GM12892 (cell line): Measurements from ENCODE around the gene ARPC5.

Experiments used
- DNase-seq: peaks from one replicate; pipeline ENCODE4 v3.0.0; 2011; ENCODE audit not compliant: insufficient read length
- FAIRE-seq: peaks from 2 replicates; lab custom pipeline; 2011; peaks lifted over from hg19 to GRCh38; lab: Jason Lieb, UNC
- POLR2A ChIP-seq: IDR thresholded peaks from 2 replicates; pipeline ENCODE4 v1.6.1; 2011; ENCODE audit warnings: low read depth, low read length, control low read depth
- POLR2AphosphoS5 ChIP-seq: IDR thresholded peaks from 2 replicates; pipeline ENCODE4 v1.6.1; 2011; ENCODE audit warnings: low read depth, low read length, control low read depth
- TAF1 ChIP-seq: IDR thresholded peaks from 2 replicates; pipeline ENCODE4 v1.6.1; 2011; ENCODE audit warnings: low read depth, mild to moderate bottlenecking, control low read depth, low read length, borderline replicate concordance

Gene ARPC5

DNA sequence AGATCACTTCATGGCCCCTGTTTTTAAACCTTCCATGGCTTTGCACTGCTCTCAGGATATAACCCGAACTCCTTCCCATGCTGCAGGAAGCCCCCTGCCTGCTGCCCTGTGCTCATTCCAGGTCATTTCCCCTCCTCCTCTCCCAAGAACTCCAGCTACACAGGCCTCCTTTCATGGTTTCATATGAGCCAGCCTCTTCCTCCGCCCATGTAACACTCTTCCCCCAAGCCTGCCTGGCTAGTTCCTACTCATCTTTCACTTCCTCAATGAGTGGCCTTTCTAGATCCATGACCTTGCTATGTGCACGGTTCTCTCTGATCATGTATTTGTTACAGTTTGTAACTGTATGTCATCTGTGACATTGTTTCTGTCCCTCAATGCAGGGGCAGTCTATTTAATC lies 42.2 kb downstream of the ARPC5 start:
- TF ChIP-seq TAF1 (no peak), POLR2A (no peak), POLR2AphosphoS5 (no peak)
- FAIRE-seq (peak; percentile 97), DNase-seq (no peak)

DNA sequence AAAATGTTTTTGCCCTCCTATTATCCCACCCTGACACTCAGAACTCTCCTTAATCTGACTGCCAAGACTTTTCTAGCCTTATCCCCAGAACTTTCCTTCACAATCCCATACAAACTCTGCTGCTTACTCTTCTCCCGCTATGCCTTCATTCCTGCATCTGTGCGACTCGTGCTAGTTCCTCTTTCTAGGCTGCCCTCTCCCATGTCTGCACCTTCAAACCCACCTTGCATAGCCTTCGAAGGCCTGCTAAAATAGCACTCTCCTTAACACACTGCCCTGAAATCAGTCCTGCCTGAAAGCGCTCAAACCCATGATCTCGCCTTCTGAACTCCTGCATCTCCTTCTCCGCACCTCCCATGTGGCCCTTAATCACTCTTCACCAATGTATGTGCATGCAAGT lies 42.9 kb downstream of the ARPC5 start:
- TF ChIP-seq POLR2AphosphoS5 (no peak), POLR2A (no peak), TAF1 (no peak)
- FAIRE-seq = no peak
- DNase-seq = no peak

GRCh38 chr1:183590244-183591191 lies 45.1 kb downstream of the ARPC5 start, which contains the start of gene NCF2:
Gene NCF2, minus strand, starts transcription at chr1:183590459. Its CDS starts 130 bp downstream, at chr1:183590329.
- DNase-seq (peak; percentile 45), FAIRE-seq (peak; percentile 97)
- 0 out of 2 replicates have a peak, but pooled peaks have one; percentile 22 for TF ChIP-seq TAF1
- peak; percentile 56; the same call in 1 of the 2 replicates for TF ChIP-seq POLR2A
- peak; percentile 79 for TF ChIP-seq POLR2AphosphoS5

- FAIRE-seq (no peak), DNase-seq (no peak)
- TF ChIP-seq POLR2AphosphoS5 = no peak
- TF ChIP-seq TAF1 = no peak
- no peak for TF ChIP-seq POLR2A
Observed at GRCh38 chr1:183589874-183590243, 45.7 kb downstream of the ARPC5 start.

DNA sequence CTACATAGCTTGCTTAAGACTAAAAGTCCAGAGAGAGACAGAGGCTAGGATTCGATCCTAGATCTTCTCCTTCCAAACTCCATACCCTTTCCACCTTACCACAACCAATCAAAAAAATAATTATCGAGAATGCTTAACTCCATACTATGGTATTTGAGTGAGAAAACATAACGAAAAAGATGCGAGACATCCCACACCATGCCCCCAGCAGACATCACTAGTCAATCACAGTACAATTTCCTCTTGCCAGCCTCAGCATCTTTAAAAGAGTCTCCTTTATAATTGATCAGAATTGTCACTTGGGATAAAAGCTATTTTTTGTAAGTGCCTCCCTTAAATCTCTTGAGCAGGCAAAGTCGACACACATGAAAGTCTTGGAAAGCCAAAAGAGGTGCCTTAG lies 46.2 kb downstream of the ARPC5 start:
- peak; percentile 48 for FAIRE-seq

GRCh38 chr1:183588827-183589226 lies 46.8 kb downstream of the ARPC5 start:
- FAIRE-seq (peak; percentile 53), DNase-seq (no peak)
- TF ChIP-seq TAF1 (no peak), POLR2A (no peak; the same call in 1 of the 2 replicates), POLR2AphosphoS5 (no peak)

More for the DNA sequence above, 46.2 kb downstream of the ARPC5 start:
- no peak for DNase-seq
- no peak for TF ChIP-seq POLR2AphosphoS5
- TF ChIP-seq TAF1 = no peak
- no peak for TF ChIP-seq POLR2A

DNA sequence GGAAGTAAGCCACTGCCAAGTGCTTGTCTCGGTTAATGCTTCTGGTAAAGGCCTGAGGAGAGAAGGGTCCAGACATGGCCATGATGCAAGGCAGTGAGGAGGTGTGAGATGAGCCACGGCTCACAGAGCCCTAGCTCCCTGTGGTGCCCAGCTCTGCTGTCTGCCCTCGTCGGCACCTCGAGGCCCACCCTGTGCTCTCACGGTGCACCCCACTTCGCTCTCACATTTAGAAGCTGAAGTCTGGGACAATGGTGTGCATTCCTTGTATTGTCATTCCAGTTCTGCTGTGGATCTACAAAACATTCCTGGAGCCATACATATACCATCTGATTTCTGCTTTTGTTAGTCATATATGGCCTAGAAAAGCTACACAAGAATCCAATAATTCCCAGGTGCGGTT lies 48.7 kb downstream of the ARPC5 start:
- FAIRE-seq = no peak
- TF ChIP-seq POLR2AphosphoS5 (no peak), TAF1 (no peak), POLR2A (no peak)
- DNase-seq = no peak

DNA sequence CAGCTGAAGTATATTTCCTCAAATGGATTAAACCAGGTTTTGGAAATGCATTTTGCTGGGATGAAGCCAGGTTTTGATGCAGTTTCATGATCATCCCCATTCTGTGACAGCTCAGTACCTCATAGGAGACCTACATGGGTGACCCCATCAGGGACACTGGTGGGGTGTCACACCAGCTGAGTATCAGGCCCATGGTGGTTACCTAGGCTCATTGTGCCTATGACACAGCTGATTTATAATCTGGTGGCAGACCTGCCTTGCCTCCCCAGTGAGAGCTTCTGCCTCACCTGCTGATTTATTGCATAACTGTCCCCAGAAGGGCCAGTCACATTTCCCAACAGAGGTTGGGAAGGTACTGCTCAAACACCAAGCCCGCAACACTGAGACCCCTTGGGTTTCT lies 49.1 kb downstream of the ARPC5 start:
- no peak for TF ChIP-seq POLR2A
- no peak for TF ChIP-seq TAF1
- no peak for TF ChIP-seq POLR2AphosphoS5
- DNase-seq (no peak), FAIRE-seq (no peak)

DNA sequence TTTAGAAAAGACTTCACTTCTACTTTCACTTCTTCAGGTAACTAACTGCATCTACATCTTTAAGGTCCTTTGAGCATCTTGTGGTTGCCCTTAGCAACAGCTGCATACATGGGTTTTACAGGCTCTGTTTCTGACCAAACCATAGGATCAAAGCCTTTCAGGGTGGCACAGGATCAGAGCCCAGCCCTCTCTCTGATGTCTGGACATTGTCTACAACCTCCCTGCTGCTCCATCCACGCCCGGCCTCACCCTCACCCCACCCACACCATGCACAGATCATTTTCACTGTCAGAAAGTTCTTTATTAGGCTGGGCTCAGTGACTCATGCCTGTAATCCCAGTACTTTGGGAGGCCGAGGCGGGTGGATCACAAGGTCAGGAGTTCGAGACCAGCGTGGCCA lies 50.5 kb downstream of the ARPC5 start:
- no peak for TF ChIP-seq POLR2A
- TF ChIP-seq POLR2AphosphoS5 = no peak
- TF ChIP-seq TAF1 = no peak
- DNase-seq (no peak), FAIRE-seq (peak; percentile 69)

DNA sequence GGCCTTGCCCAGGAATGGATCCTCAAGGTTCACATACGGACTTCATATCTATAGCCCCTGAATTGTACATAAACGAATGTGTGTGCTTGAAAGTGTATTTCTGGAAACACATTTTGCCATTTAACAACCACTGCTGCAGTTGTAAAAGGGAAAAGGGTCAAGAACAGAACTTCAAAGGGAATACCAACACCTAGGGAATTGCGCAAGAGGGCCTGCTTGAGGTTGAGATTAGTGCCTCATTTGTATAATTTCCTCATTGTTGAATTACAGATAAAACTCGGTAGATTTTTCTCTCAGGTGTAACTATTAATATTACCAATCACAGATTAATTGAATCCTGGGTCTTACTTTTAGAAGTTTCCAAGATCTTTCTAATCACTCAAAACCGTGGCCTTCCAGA lies 51.4 kb downstream of the ARPC5 start:
- FAIRE-seq (no peak), DNase-seq (no peak)
- TF ChIP-seq POLR2AphosphoS5 (peak; percentile 41; the same call in 1 of the 2 replicates), POLR2A (no peak)

DNA sequence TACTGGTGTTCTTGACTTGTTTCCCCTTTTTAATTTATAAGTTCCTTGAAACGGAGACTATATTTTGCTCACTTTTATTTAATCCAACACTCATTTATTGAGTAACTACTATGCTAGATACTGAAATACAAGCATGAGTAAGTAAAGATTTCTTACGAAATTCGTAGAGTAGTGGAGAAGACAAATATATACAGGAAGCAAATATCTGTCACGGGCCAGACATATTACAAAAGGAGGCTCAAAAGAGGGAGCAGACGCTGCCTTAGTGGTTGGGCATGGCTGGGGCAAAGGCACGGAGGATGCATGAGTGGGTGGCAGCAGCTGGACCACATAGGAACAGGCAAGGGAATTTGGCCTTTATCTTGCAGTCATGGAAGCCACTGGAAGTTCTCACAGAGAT lies 52.1 kb downstream of the ARPC5 start:
- no peak for DNase-seq
- no peak for FAIRE-seq
- no peak for TF ChIP-seq TAF1
- no peak for TF ChIP-seq POLR2AphosphoS5
- TF ChIP-seq POLR2A = no peak
